GM19351 (cell line): ENCODE measurements around the gene HRH3.

Source experiments
- ATAC-seq: cut with Tn5 transposase; IDR thresholded peaks from one replicate; pipeline ENCODE4 v1.9.1; 2021; ENCODE audit warnings: mild to moderate bottlenecking, moderate library complexity; ENCODE audit not compliant: unreplicated experiment

HRH3 gene

GRCh38 chr20:62230696-62231095 lies 10.6 kb upstream of the HRH3 start:
- no peak for ATAC-seq

DNA sequence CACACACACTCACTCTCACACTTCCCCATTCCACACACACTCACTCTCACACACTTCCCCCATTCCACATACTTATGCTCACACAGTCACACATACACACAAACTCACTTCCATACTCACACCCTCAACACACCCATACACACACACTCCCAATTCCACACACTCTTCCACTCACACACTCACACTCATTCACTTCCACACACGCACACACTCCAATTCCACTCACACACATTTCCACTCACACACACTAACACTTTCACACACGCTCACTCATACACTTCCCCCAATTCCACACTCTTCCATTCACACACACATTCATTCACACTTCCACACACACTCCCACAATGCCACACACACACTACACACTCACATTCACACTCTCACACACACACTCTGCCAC lies 10.2 kb upstream of the HRH3 start:
- no peak for ATAC-seq

DNA sequence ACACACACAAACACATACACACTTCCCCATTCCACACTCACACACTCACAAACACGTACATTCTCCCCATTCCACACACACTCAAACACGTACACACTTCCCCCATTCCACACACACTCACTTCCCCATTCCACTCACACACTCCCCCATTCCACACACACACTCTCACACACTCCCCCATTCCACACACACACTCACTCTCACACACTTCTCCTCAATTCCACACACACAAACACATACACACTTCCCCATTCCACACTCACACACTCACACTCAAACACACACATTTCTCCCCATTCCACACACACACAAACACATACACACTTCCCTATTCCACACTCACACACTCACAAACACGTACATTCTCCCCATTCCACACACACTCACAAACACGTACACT lies 9.6 kb upstream of the HRH3 start:
- no peak for ATAC-seq

- no peak for ATAC-seq
Observed at GRCh38 chr20:62228982-62229545, 9.0 kb upstream of the HRH3 start.

- no peak for ATAC-seq
Observed at GRCh38 chr20:62227977-62228958, 8.2 kb upstream of the HRH3 start.

DNA sequence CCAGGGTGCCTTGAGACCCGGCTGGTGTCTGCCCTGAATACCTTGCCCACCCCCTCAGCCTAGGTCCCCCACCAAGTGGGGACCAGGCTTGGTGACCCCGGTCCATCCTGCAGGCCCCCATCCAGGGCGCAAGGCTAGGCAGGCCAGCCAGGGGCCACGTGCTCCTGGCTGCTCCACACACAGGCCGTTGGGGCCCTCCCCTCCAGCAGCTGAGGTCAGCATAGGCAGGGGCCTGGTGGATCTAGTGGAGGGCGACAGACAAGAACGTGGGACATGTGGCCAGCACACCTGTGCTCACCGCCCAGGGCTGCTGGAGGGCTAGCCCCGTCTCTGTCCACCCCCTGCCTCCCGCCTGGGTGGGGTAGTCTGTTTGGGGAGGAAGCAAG lies 7.5 kb upstream of the HRH3 start:
- no peak for ATAC-seq

DNA sequence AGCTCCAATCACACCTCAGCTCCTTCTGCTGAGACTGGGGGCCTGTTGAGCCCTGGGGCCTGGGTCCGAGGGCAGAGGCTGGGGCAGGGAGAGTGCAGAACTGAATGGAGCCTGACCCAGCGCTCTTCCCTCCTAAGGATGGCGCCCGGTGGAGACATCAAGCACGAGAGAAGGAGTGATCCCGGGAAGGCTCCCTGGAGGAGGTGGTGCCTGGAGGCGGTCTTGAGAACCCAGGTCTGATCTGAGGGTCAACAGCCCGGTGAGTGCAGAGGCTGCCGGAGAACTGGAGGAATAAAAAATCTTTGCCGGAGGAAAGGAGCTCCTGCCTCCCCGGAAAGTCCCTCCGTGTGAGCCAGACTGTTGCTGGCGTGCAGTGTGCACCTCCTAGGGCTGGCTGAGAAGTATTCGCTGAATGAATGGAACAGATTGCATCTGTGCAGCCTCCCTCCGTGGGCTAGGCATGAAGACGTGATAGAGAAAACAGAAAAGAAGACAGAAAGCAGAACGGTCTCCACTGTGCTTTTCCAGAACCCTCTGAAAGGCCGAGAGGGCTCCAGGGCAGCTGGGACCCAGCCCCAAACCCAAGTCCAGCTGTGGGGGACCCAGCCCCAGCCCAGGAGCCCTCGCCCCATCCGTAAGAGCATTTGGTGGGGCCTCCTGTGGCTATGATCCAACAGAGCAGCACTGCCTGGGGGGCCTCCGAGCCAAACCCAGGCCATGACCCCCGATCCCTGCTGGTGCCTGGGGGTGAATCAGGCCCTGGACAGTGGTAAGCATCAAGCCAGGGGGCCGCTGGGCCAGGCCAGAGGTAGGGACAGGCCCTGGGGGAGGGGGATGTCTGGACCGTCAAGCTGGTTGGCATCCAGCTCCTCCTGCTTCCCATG lies 6.9 kb upstream of the HRH3 start:
- no peak for ATAC-seq

GRCh38 chr20:62225820-62226635 lies 6.0 kb upstream of the HRH3 start:
- ATAC-seq, result no peak

DNA sequence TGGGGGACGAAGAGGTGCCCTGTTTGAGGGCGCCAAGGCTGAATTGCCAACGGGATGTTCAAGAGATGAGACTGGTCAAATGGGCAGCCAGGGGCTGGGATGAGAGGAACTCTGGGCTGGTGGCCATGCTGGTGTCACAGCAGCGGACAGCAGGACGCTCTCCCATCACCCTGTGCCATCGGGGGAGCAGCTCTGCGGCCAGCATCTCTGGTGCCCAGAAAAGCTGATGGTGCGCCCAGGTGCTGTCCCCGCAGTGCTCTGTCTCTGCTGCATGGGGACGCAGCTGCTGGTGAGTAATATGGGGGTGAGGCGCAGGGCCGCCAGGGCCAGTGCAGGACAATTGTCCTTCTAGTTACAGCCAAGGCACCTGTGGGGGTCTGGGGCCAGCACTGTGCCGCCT lies 4.9 kb upstream of the HRH3 start:
- no peak for ATAC-seq

- no peak for ATAC-seq
Observed at GRCh38 chr20:62224113-62224855, 4.2 kb upstream of the HRH3 start.

- ATAC-seq, result no peak
Observed at GRCh38 chr20:62223571-62223970, 3.5 kb upstream of the HRH3 start.

- no peak for ATAC-seq
Observed at GRCh38 chr20:62222972-62223371, 2.9 kb upstream of the HRH3 start.

- ATAC-seq, result no peak
Observed at GRCh38 chr20:62222266-62222850, 2.3 kb upstream of the HRH3 start.

DNA sequence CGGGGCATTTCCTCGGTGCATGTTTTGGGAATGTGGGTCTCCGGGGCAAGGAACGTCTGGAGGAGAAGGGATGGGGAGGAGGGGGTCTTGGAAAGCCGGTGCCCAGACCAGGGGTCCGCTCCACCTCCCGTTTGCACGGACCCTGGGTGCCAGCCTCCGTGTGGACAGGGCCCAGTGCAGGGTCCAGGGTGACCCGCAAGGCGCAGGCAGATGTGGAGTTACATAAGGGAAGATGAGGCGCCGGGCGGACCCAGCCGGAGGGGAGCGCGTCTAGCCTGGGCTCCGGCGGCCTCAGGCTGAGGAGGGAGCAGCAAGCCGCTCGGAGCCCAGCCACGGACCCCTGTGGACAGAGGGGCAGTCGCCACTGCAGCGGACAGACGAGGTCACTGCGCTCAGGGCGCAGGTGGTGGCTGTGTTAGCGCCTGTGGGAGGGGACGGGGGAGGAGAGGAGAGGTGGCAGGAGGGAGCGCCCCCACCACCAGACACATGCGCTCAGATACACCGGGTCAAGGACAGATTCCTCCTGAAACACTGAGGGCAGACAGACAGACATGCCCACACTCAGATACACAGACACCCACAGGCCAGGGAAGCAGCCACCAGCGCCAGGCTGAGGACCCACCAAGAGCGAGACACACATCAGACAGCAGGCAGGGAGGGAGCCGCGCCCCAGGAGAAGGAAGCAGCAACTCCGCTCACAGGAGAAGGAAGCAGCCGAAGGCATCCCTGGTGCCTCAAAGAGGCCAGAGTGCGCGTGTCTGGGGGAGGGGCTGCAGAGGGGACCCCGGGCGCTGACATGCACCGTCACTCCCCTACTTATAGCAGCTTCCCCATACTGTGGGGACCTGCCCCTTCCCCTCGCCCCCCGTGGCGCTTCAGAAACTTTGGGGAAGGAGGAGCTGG lies 839 bp upstream of the HRH3 start:
- no peak for ATAC-seq

GRCh38 chr20:62219101-62219991 lies 732 bp downstream of the HRH3 start:
- ATAC-seq, result peak; percentile 22

DNA sequence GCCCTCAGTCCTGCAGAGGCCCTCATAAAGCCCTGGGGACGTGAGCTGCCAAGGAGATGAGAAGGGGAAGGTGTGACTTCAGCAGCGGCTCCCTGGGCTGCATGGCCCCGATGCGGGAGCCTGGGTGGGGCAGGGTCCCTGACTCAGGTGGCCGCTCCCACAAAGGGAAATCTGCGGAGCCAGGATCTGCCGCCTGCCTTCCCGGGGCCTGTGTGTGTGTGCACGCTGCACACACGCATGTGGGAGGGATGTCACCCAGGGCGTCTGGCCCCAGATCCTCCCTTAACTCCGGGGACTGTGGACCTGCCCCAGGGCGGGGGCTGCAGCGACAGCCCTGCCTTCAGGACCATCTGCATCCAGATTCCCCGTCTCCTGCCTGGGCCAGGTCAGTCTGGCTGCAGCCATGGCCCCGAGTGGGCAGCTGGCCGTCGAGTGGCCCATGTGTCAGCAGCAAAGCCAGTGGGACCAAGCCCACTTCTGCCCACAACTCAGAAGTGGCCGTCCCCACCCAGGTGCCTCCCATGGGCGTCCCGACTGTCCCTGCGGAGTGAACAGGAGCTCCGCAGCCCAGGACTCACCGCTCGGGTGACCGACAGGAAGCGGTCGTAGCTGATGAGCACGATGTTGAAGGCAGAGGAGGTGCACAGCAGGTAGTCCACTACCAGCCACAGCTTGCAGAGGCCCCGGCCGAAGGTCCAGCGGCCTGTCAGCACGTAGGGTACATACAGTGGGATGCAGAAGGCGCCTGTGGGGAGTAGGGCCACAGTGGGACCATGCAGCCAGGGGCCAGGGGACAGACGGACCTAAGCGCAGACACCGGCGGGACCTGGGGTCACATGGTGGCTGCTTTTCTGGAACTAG lies 1.9 kb downstream of the HRH3 start:
- ATAC-seq, result no peak
